Epithelial cell of esophagus (primary cell): ENCODE measurements around the gene YJU2.
"Not testable (repeated sequence)": the region's sequence is repeated elsewhere in the genome, so short reads cannot be mapped to it uniquely, and the experiment has no call there.

ENCODE experiments used
- DNase-seq: peaks from one replicate; pipeline ENCODE4 v3.0.0; 2010; ENCODE audit warnings: low read depth
- H3K4me3 ChIP-seq: 2 replicates; pipeline ENCODE4 v1.5.1; 2011; ENCODE audit warnings: mild to moderate bottlenecking, low read length, control low read depth
- TF ChIP-seq, protein P1 (sequence below): IDR thresholded peaks from 2 replicates; pipeline ENCODE4 v1.5.1; 2011; ENCODE audit warnings: low read depth, mild to moderate bottlenecking, low read length, control low read depth, inconsistent platforms; ENCODE audit not compliant: insufficient read depth; ENCODE audit errors: missing control alignments

Gene YJU2

DNA sequence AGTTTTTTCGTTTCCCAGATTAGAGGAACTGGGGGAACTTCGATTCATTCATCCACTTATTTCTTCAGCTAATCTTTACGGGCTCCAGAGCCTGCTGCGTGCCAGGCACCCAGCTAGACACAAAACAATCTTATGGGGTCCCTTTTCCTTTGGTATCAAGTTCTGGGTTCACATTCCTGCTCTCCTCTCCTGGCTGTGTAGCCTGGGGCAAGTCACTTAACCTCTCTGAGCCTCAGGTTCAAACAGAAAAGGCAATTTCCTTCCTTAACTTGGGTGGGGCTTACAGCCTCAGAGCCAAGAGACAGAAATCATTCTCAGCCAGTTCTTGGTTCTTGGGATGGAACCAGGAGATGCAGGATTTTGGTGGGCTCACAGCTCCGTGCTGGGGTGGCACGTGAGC, 38.1 kb downstream of the YJU2 start:
- TF ChIP-seq, protein P1, sequence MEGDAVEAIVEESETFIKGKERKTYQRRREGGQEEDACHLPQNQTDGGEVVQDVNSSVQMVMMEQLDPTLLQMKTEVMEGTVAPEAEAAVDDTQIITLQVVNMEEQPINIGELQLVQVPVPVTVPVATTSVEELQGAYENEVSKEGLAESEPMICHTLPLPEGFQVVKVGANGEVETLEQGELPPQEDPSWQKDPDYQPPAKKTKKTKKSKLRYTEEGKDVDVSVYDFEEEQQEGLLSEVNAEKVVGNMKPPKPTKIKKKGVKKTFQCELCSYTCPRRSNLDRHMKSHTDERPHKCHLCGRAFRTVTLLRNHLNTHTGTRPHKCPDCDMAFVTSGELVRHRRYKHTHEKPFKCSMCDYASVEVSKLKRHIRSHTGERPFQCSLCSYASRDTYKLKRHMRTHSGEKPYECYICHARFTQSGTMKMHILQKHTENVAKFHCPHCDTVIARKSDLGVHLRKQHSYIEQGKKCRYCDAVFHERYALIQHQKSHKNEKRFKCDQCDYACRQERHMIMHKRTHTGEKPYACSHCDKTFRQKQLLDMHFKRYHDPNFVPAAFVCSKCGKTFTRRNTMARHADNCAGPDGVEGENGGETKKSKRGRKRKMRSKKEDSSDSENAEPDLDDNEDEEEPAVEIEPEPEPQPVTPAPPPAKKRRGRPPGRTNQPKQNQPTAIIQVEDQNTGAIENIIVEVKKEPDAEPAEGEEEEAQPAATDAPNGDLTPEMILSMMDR = no peak
- no peak overlapping the region for H3K4me3 ChIP-seq
- DNase-seq = no peak

DNA sequence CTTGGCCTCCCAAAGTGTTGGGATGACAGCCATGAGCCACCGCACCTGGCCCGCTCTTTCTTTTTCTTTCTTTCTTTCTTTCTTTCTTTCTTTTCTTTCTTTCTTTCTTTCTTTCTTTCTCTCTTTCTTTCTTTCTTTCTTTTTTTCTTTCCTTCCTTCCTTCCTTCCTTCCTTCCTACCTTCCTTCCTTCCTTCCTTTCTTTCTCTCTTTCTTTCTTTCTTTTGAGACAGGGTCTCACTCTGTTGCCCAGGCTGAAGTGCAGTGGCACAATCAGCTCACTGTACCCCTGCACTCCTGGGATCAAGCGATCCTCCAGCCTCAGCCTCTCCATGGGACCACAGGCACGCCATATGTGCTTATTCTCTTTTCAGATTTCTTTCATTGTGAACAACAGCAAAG, 39.3 kb downstream of the YJU2 start:
- H3K4me3 ChIP-seq, DNase-seq: not testable (repeated sequence)

DNA sequence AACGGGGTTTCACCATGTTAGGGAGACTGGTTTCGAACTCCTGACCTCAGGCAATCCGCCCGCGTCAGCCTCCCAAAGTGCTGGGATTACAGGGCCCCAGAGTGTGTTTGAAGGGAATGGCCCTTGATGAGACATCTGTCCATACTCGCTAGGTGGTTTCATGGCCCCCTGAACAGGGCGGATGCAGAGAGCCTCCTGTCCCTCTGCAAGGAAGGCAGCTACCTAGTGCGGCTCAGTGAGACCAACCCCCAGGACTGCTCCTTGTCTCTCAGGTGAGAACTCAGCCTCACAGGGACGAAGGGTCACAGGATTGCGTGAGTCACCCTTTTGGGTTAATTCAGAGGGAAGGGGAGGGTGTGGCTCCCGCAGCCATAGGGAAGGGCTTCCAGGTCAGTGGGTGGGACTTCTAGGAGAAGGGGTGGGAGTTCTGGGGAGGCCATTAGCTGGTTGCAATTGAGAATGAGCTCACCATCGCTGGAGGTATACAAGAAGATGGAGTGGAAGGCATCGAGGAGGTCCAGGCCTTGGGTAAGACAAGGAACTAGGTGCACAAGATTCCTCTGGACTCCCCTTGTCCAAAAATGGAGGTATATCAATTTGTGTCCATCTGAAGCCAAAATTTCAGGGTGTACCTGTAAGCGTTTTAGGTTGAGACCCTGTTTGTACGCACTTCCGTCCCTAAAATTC, 41.4 kb downstream of the YJU2 start:
- TF ChIP-seq, protein P1 = no peak
- H3K4me3 ChIP-seq = no peak overlapping the region
- peak; percentile 22 for DNase-seq

DNA sequence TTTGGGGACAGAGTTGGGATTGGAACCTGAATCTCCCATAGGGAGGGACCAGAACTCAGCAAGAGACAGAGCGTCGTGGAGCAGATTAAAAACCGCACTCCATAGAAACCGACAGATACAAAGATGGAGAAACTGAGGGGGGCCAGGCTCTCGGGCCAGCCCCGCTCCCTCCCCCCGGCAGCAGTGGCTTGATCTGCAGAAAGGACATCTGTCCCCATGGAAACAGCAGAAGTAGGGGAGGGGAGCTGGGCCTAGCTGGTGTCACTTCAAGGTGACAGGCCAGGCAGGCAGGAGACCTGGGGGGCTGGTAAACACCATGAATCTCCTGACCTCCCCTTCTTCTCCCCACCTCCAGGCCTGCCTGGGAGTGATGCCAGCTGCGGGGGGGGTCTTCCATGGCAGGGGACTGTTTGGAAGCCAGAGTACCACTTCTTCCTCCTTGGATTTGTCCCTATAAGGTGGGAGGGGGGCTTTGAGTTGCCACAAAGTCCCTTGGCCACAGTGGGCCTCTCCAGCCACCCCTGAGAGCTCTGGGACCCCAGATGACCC, 44.4 kb downstream of the YJU2 start:
- DNase-seq = no peak
- H3K4me3 ChIP-seq = no peak overlapping the region
- TF ChIP-seq, protein P1 = no peak

DNA sequence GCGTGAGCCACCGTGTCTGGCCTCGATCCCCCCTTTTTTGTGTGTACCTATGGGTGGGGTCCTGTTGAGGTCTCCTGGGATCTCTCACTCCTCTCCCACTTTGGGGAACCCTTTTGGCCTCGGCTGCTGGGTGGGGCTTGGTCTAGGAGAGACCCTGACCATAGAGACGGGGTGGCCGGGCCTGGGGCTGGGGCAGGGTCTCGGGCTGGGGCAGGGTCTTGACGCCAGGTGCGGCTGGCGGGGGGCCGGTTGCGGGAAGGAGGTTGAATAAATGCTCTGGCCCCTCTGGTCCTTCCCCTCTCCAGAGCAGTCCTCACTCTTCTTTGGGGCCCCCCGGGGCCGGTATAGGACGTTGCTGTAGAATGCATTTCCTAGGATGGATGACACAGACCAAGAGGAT, 45.6 kb downstream of the YJU2 start:
- no peak overlapping the region for H3K4me3 ChIP-seq
- DNase-seq = no peak
- TF ChIP-seq, protein P1 = no peak

DNA sequence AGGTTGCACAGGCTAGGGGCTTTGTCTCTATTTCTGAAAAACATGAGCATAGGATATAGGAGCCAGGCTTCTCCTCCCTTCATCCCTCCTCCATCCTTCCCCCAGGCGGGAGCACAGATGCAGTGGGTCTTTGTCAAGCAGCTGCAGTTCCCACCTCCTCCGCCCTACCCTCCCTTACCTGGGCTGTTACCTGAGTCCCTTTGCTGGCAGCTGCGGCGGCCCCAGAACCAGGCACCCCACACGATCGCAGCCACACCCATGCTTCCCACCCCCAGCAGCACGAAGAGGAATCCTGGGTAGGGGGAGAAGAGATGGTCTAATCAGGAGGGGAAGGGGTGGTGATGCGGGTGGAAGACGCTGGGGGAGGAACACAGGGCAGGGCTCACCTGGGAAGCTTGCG, 47.5 kb downstream of the YJU2 start:
- TF ChIP-seq, protein P1 = no peak
- no peak overlapping the region for H3K4me3 ChIP-seq
- DNase-seq = no peak

DNA sequence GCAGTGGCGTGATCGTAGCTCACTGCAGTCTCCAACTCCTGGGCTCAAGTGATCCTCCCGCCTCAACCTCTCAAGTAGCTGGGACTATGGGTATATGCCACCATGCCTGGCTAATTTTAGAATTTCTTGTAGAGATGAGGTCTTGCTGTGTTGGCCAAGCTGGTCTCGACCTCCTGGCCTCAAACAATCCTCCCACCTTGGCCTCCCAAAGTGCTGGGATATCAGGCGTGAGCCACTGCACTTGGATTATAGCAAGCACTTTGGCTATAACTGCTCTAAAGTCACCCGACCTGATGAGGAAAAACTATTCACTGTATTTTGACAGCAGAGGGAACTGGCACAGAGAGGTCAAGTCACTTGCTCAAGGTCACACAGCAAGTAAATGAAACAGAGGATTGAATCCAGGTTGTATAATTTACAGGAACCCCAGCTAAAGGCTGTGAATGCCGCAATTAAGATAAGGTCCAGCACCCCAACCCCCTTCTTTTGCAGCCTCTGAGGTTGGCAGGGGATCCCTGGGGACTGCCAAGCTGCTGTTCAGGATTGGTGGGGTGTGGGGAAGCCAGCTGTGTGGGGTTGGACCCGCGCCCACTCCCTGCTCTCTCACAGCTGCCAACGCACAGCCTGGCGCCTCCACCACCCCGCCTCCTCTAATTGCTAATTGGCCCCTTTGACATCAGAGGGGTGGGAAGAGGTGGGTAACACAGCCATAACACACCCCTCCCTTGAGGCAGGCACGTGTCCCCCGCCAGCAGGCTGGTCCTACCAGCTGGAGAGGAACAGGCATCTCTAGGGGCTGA, 49.3 kb downstream of the YJU2 start:
- DNase-seq = peak; percentile 10
- TF ChIP-seq, protein P1 = no peak
- no peak overlapping the region for H3K4me3 ChIP-seq
